ENCODE measurements around the gene GRHL1. TPM values are rescaled to one million over a fixed set of nuclear protein-coding genes. Genes with fewer than 3 reads are reported as not detected.

GRHL1 gene
- total RNA-seq, 4 donors from 2014 or later: 0.29 to 1.0 (median 0.75) TPM

GRCh38 chr2:9967053-9967775, 15.7 kb downstream of the GRHL1 start:
- Histone ChIP-seq H3K36me3 (no peaks in the 10 kb centered on the region), H3K4me1 (no peaks in the 10 kb centered on the region), H3K27me3 (no peaks in the 10 kb centered on the region), H3K9me3 (no peaks in the 10 kb centered on the region), H3K27ac (no peak overlapping the region), H3K4me3 (no peak overlapping the region)
- in situ Hi-C loops (cut with MboI; ENCODE audit: low sequenced_read_pairs in 4 of 4): no loop called here
- DNase-seq: no peak
- TF ChIP-seq, protein P1, sequence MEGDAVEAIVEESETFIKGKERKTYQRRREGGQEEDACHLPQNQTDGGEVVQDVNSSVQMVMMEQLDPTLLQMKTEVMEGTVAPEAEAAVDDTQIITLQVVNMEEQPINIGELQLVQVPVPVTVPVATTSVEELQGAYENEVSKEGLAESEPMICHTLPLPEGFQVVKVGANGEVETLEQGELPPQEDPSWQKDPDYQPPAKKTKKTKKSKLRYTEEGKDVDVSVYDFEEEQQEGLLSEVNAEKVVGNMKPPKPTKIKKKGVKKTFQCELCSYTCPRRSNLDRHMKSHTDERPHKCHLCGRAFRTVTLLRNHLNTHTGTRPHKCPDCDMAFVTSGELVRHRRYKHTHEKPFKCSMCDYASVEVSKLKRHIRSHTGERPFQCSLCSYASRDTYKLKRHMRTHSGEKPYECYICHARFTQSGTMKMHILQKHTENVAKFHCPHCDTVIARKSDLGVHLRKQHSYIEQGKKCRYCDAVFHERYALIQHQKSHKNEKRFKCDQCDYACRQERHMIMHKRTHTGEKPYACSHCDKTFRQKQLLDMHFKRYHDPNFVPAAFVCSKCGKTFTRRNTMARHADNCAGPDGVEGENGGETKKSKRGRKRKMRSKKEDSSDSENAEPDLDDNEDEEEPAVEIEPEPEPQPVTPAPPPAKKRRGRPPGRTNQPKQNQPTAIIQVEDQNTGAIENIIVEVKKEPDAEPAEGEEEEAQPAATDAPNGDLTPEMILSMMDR (IDR thresholded peaks at IDR 0.05 in 4 of 5, conservative IDR thresholded peaks at IDR 0.05 in 1 of 5): no peak
- TF ChIP-seq POLR2A (IDR thresholded peaks at IDR 0.05): no peak
- no peak for ATAC-seq
- intact Hi-C loops (cut with DNase I; ENCODE audit: low total_unique reads): no loop called here

DNA sequence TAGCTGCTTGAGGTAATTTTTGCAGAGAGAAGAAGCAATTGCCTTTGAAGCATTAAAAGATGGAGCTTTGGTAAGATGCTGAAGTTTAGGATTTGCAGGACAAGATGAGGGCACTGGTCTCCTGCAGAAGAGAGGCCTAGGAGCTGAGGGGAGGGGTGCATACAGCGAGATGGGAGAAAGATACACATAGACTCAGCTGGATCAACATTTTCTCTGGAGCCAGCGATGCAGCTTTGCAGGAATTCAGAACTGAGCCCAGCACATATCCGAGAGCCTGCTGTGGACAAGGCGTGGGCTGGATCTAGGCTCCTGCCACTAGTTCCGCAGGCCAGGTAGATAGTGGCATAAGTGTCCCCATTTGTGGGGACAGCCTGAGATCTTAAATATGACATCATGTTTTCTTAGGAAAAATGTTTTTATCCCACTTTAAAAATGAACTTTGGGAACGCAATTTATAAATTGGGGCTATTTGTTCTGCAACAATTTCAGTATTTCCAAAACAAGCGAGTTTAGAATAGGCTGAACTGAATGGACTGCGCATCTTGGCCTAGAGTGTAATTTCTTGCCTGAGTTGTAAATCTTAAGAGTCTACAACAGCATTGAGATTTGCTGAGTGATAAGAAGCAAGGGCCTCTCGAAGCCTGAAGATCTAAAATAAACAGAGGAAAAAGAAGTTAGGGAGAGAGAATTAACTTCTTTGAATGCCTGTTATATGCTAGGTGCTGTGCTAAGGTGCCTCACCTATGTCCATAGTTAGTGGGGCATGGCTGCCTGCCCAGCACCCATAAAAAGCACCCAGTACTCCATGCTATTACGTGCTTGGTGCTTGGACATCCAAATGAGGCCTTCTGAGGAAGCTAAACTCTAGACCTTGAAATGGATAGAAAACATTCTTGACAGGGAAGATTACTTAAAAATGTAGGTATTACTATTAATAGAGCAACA, 17.3 kb downstream of the GRHL1 start:
- H3K4me1 ChIP-seq: no peaks in the 10 kb centered on the region
- TF ChIP-seq, protein P1 (IDR thresholded peaks at IDR 0.05 in 4 of 5, conservative IDR thresholded peaks at IDR 0.05 in 1 of 5): no peak
- TF ChIP-seq POLR2A (IDR thresholded peaks at IDR 0.05): no peak
- no peaks in the 10 kb centered on the region for H3K9me3 ChIP-seq
- no peaks in the 10 kb centered on the region for H3K27me3 ChIP-seq
- H3K36me3 ChIP-seq: no peaks in the 10 kb centered on the region
- intact Hi-C loops (cut with DNase I; ENCODE audit: low total_unique reads): no loop called here
- DNase-seq (no peak), ATAC-seq (no peak)
- in situ Hi-C loops (cut with MboI; ENCODE audit: low sequenced_read_pairs in 4 of 4): no loop called here
- H3K4me3 ChIP-seq: no peak overlapping the region
- no peak overlapping the region for H3K27ac ChIP-seq

- H3K27ac ChIP-seq: no peak overlapping the region
- ATAC-seq: no peak
- DNase-seq: no peak
Observed at GRCh38 chr2:9970200-9971044, 18.9 kb downstream of the GRHL1 start.

More at GRCh38 chr2:9970200-9971044, 18.9 kb downstream of the GRHL1 start:
- Histone ChIP-seq H3K4me1 (no peaks in the 10 kb centered on the region), H3K36me3 (no peaks in the 10 kb centered on the region), H3K9me3 (no peaks in the 10 kb centered on the region), H3K4me3 (no peak overlapping the region), H3K27me3 (no peaks in the 10 kb centered on the region)
- TF ChIP-seq POLR2A (IDR thresholded peaks at IDR 0.05): no peak
- TF ChIP-seq, protein P1 (IDR thresholded peaks at IDR 0.05 in 4 of 5, conservative IDR thresholded peaks at IDR 0.05 in 1 of 5): no peak
- in situ Hi-C loops (cut with MboI; ENCODE audit: low sequenced_read_pairs in 4 of 4) (no loop called here), intact Hi-C loops (cut with DNase I; ENCODE audit: low total_unique reads) (no loop called here)
